ENCODE data around the gene MUS81. TPM values are rescaled to one million over a fixed set of nuclear protein-coding genes. Genes with fewer than 3 reads are reported as not detected.

MUS81 gene
- total and polyA plus RNA-seq, 2 of the 13 experiments (the other 11 are each of a cell fraction or from before 2014, with no cell fraction given): 25.6 to 30.2 TPM

DNA sequence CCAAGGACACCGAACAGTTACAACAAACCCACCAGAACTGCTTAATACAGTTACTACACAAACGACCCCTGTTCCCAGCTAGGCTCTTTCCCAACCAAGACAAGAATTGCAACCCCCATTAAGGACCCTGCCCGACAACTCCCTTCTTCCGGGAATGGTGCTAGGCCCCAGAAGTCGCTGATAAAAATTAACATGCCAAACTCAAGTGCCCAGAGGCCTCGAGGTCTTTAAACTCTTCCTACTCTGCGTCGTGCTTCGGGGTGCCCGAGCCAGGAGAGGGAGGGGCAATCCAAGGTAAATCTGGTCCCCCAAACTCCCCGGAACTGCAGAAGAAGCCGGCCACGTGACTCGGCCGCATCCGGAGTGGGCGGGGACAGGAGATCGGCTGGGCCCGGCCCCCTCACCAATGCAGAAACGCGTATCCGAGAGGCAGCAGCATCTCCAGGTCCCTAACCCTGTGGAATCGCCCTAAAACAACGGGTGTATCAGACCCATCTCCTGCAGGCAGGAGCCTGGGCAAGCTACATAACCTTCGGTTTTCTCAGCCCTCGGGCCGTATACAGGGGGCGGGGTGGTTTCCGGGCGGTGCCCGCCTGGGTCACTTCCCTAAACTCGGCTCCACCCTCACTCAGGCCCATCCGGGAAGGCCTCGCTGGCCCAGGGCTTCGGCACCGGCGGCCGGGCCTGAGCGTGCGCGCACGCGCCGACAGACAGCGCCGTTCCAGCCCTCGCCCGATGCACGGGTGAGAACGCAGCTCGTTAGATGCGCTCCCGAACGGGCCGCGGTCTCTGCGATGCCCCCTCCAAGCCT lies 3.3 kb upstream of the MUS81 start (continued):
- TF ChIP-seq MYC (CRISPR knock-in tag; IDR thresholded peaks at IDR 0.05; ENCODE audit: borderline replicate concordance): peak; percentile 59; the same call in 1 of the 2 replicates
- no peak; the same call in 1 of the 2 replicates for TF ChIP-seq SMAD9 (CRISPR knock-in tag; IDR thresholded peaks at IDR 0.05)
- no peak for TF ChIP-seq CEBPB (IDR thresholded peaks at IDR 0.05; ENCODE audit: borderline replicate concordance, low read depth, low read length)
- TF ChIP-seq ZNF614 (CRISPR knock-in tag; IDR thresholded peaks at IDR 0.05; ENCODE audit: borderline replicate concordance): 0 out of 2 replicates have a peak, but pooled peaks have one; percentile 16
- TF ChIP-seq ZNF281 (CRISPR knock-in tag; IDR thresholded peaks at IDR 0.05; ENCODE audit: borderline replicate concordance): no peak
- 0 out of 2 replicates have a peak, but pooled peaks have one; percentile 50 for TF ChIP-seq ZC3H4 (CRISPR knock-in tag; IDR thresholded peaks at IDR 0.05; ENCODE audit: borderline replicate concordance)
- no peak for TF ChIP-seq SOX13 (IDR thresholded peaks at IDR 0.05)
- TF ChIP-seq SOX13 (CRISPR knock-in tag; conservative IDR thresholded peaks at IDR 0.05 in 1 of 2, IDR thresholded peaks at IDR 0.05 in 1 of 2): peak in 1 of 2 experiments; percentile 12; a peak in 1 of 4 replicates
- TF ChIP-seq KAT8 (CRISPR knock-in tag; IDR thresholded peaks at IDR 0.05): peak; percentile 66
- 0 out of 4 replicates have a peak, but pooled peaks of 1 of the 2 experiments have one; percentile 22 for TF ChIP-seq HMGXB4 (CRISPR knock-in tag; IDR thresholded peaks at IDR 0.05; ENCODE audit: borderline replicate concordance in 1 of 2, low read depth in 1 of 2)
- 0 out of 2 replicates have a peak, but pooled peaks have one; percentile 44 for TF ChIP-seq NFKBIZ (CRISPR knock-in tag; IDR thresholded peaks at IDR 0.05)
- no peak for TF ChIP-seq ZNF816 (CRISPR knock-in tag; IDR thresholded peaks at IDR 0.05; ENCODE audit: borderline replicate concordance)
- TF ChIP-seq, protein P1, sequence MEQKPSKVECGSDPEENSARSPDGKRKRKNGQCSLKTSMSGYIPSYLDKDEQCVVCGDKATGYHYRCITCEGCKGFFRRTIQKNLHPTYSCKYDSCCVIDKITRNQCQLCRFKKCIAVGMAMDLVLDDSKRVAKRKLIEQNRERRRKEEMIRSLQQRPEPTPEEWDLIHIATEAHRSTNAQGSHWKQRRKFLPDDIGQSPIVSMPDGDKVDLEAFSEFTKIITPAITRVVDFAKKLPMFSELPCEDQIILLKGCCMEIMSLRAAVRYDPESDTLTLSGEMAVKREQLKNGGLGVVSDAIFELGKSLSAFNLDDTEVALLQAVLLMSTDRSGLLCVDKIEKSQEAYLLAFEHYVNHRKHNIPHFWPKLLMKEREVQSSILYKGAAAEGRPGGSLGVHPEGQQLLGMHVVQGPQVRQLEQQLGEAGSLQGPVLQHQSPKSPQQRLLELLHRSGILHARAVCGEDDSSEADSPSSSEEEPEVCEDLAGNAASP (CRISPR knock-in tag; IDR thresholded peaks at IDR 0.05; ENCODE audit: borderline replicate concordance): no peak
- peak; percentile 86 for TF ChIP-seq GABPB1 (CRISPR knock-in tag; IDR thresholded peaks at IDR 0.05)
- 0 out of 2 replicates have a peak, but pooled peaks have one; percentile 6 for TF ChIP-seq ZNF547 (CRISPR knock-in tag; IDR thresholded peaks at IDR 0.05)
- TF ChIP-seq KLF16 (CRISPR knock-in tag; IDR thresholded peaks at IDR 0.05): peak in 1 of 2 experiments; percentile 62; a peak in 2 of 4 replicates
- TF ChIP-seq THAP8 (CRISPR knock-in tag; IDR thresholded peaks at IDR 0.05; ENCODE audit: borderline replicate concordance): 0 out of 2 replicates have a peak, but pooled peaks have one; percentile 50
- TF ChIP-seq TGIF2 (CRISPR knock-in tag; IDR thresholded peaks at IDR 0.05): peak; percentile 25; the same call in 1 of the 2 replicates
- peak; percentile 59 for TF ChIP-seq U2AF1 (optimal IDR thresholded peaks at IDR 0.05; ENCODE audit: low read depth, low read length)
- 0 out of 2 replicates have a peak, but pooled peaks have one; percentile 50 for TF ChIP-seq ZNF556 (CRISPR knock-in tag; IDR thresholded peaks at IDR 0.05; ENCODE audit: borderline replicate concordance)
- no peak for TF ChIP-seq ZNF441 (CRISPR knock-in tag; IDR thresholded peaks at IDR 0.05; ENCODE audit: borderline replicate concordance)

All from HepG2 (cell line).